IMR-90 (cell line): ENCODE results near the gene PDE5A.

Source experiments
- BHLHE40 ChIP-seq: fragments of 150-350 bp; IDR thresholded peaks from 2 replicates; pipeline ENCODE4 v1.6.1; 2016; ENCODE audit warnings: mild to moderate bottlenecking, low read depth, low read length
- CHD1 ChIP-seq: IDR thresholded peaks from 2 replicates; pipeline ENCODE4 v1.6.1; 2012; ENCODE audit warnings: low read depth, low read length, improper control_type of control experiment
- FOS ChIP-seq: fragments of 150-350 bp; IDR thresholded peaks from 2 replicates; pipeline ENCODE4 v1.6.1; 2016; ENCODE audit warnings: low read depth, low read length
- MAFK ChIP-seq: IDR thresholded peaks from 2 replicates; pipeline ENCODE4 v1.6.1; 2012; ENCODE audit warnings: low read depth, low read length, improper control_type of control experiment
- POLR2A ChIP-seq: IDR thresholded peaks from 2 replicates; pipeline ENCODE4 v1.6.1; 2012; ENCODE audit warnings: mild to moderate bottlenecking, low read depth, low read length
- RCOR1 ChIP-seq: IDR thresholded peaks from 2 replicates; pipeline ENCODE4 v1.6.1; 2012; ENCODE audit warnings: mild to moderate bottlenecking, low read length, improper control_type of control experiment; ENCODE audit not compliant: insufficient replicate concordance
- RFX5 ChIP-seq: IDR thresholded peaks from 2 replicates; pipeline ENCODE4 v1.8.0; 2012; ENCODE audit warnings: low read depth, mild to moderate bottlenecking, low read length, moderate library complexity
- SMC3 ChIP-seq: fragments of 150-350 bp; IDR thresholded peaks from 2 replicates; pipeline ENCODE4 v1.6.1; 2016; ENCODE audit warnings: low read depth, mild to moderate bottlenecking, antibody characterized with exemption, low read length, moderate library complexity
- TF ChIP-seq, protein P1 (sequence below): conservative IDR thresholded peaks from 2 replicates; pipeline ENCODE4 v1.5.1; 2012; ENCODE audit warnings: mild to moderate bottlenecking, low read depth, low read length, improper control_type of control experiment
- TF ChIP-seq, protein P2 (sequence below): fragments of 150-350 bp; IDR thresholded peaks from 2 replicates; pipeline ENCODE4 v1.6.1; 2017; ENCODE audit warnings: mild to moderate bottlenecking, antibody characterized with exemption, low read length, low read depth

DNA sequence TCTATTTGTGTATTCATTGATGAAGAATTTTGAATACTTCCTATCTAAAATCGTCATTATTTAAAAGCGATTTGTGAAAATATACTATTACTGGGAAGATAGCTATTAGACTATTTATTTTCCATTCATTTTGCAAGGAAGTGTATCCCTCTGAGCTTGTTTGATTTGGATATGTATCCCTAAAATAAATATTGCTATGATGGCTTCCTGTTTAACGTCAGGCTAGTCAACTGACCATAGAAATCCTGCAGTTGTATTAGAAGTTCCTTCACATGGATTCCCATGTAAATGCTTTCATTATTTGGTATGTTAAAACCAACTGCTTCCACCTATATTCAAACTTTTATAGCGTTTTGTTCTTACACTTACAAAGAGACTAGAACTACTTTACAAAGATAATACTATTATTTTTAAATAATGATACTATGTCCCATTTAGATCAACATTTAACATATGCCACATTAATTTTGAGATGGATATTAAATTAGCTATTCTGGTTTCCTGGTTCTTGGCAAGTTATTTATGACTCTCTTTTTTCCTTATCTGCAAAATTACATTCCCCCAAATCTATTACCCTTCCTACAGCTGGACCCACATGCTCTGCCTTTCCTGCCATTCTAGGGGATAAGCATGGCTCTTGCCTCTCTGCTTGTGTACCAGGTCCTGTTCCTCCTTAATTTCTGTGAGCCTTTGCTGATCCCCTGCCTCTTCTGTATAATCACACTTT lies 26.7 kb upstream of the PDE5A start:
- no peak for TF ChIP-seq FOS
- TF ChIP-seq, protein P1, sequence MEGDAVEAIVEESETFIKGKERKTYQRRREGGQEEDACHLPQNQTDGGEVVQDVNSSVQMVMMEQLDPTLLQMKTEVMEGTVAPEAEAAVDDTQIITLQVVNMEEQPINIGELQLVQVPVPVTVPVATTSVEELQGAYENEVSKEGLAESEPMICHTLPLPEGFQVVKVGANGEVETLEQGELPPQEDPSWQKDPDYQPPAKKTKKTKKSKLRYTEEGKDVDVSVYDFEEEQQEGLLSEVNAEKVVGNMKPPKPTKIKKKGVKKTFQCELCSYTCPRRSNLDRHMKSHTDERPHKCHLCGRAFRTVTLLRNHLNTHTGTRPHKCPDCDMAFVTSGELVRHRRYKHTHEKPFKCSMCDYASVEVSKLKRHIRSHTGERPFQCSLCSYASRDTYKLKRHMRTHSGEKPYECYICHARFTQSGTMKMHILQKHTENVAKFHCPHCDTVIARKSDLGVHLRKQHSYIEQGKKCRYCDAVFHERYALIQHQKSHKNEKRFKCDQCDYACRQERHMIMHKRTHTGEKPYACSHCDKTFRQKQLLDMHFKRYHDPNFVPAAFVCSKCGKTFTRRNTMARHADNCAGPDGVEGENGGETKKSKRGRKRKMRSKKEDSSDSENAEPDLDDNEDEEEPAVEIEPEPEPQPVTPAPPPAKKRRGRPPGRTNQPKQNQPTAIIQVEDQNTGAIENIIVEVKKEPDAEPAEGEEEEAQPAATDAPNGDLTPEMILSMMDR, result no peak
- TF ChIP-seq CHD1, result no peak
- TF ChIP-seq SMC3, result no peak
- TF ChIP-seq RFX5, result no peak
- TF ChIP-seq, protein P2, sequence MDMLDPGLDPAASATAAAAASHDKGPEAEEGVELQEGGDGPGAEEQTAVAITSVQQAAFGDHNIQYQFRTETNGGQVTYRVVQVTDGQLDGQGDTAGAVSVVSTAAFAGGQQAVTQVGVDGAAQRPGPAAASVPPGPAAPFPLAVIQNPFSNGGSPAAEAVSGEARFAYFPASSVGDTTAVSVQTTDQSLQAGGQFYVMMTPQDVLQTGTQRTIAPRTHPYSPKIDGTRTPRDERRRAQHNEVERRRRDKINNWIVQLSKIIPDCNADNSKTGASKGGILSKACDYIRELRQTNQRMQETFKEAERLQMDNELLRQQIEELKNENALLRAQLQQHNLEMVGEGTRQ, result no peak
- no peak for TF ChIP-seq BHLHE40
- TF ChIP-seq POLR2A, result no peak
- TF ChIP-seq MAFK, result no peak
- no peak for TF ChIP-seq RCOR1
